HG02885 (cell line): ENCODE measurements around the gene CCDC66.
A peak's percentile ranks its signal among the peaks of the same experiment; 100 is the strongest.
"Not testable (repeated sequence)": the region's sequence is repeated elsewhere in the genome, so short reads cannot be mapped to it uniquely, and the experiment has no call there.

Source experiments
- ATAC-seq: cut with Tn5 transposase; IDR thresholded peaks from one replicate; pipeline ENCODE4 v1.9.1; 2021; ENCODE audit warnings: mild to moderate bottlenecking; ENCODE audit not compliant: unreplicated experiment, poor library complexity

Gene CCDC66

GRCh38 chr3:56556908-56557830 lies at the start of gene CCDC66:
Gene CCDC66, plus strand, starts transcription at chr3:56557175. Its CDS starts 68 bp downstream, at chr3:56557243.
- peak; percentile 100 for ATAC-seq

DNA sequence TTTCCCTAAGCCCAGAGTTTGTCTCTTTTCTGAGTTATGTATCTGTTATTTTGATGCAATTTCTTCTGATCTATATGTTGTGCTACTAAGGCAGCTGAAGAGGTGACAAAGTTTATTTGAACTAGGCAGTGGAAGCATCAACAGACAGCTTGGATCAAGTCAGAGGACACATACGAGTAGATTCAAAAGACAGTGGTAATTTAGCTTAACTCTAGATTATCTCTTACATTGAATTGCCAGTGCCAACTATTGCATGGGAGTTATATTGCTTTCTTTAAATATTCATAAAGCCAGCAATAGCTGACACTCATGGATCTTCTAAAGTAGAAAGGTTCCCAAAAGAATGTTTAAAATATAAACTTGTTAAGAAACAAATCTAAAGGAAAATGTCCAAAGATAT lies 37.3 kb upstream of the CCDC66 start:
- no peak for ATAC-seq

DNA sequence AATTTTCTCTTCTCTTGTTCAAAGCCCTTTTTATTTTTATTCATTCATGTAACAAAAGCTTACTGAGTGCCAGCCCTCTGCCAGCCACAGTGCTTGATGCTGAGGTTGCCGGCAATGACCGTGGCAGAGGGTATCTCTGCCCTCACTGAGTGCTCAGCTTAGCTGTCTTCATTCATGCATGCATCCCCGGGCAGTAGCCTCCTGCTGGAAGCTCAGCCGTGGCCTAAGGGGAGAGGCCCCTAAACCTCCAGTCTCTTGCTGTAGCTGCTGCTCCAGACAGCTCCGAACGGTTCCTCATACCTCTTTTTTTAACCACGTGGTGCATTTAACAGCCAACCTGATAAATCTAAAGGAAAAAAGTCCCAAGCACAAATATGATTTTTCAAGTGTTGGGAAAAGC lies 34.6 kb upstream of the CCDC66 start:
- ATAC-seq = no peak

DNA sequence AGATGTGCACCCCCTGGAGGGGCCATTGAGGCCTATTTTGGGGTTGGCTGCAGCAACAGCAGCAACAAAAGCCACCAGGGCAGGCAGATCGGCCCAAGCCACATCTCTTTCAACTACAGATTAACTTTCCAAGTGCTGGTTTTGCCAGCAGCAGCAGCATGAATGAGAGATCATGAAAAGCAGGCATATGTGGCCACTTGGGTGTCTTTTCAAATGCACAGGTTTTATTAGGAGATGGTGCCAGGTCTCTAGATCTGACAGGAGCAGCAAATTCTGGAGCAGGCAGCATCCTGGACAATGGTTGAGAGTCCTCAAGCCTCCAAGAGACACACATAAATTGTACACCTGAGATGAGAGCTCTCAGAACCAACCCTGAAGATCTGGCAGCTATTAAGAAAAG lies 31.7 kb upstream of the CCDC66 start:
- no peak for ATAC-seq

- no peak for ATAC-seq
These were observed 20.2 kb upstream of the CCDC66 start for GRCh38 chr3:56536735-56537134.

DNA sequence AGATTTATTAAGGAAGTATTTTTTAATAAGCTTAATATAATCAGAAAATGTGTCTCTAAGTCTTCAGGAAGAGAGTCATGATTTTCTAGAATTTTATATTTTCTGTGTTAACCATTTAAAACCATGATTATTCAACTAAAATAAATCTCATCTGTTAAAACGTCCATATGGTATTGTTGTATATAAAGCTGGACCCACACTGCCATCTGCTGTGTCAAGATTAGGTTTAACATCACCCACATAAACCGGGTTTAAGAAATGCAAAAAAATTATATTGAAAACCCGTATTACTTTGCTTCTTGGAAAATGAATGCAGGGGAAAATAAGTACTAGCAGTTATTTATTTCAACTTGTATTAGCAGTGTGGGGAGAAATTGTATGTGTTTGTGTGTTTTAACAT lies 9.5 kb upstream of the CCDC66 start:
- ATAC-seq = no peak

DNA sequence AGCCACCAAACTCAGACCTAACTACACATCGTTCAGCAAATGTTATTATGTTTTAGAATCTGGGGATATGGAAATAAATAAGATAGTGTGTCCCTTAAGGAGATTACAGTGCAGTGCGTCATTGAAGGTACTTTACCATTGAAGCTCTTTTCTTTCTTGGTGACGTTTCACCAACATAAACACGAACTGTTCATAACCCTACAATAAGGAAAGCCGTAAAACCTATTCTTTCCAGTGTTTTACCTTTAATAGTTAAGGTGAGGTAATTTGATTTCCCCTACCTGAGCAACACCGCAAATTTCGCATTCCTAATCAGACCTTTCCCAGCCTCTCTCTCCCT lies 826 bp downstream of the CCDC66 start:
- ATAC-seq = peak; percentile 15

DNA sequence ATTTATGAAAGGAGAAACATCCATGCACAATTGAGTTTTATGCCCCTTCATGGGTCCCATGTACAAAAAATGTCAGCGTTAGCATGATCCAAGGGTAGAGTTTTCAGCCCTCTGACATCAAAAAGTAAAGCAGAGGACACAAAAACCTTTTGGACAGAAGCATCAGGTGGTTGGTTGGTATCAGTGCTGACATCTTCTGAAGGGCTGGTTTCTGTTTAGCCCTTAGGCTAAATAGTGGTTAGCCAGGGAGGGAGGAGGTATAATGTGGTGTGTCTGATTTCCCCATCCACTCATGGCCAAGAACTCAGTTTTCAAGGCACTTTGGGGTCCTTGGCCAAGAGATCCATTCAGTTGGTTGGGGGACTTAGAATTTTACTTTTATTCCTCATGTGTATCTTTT lies 16.5 kb downstream of the CCDC66 start:
- ATAC-seq = no peak

DNA sequence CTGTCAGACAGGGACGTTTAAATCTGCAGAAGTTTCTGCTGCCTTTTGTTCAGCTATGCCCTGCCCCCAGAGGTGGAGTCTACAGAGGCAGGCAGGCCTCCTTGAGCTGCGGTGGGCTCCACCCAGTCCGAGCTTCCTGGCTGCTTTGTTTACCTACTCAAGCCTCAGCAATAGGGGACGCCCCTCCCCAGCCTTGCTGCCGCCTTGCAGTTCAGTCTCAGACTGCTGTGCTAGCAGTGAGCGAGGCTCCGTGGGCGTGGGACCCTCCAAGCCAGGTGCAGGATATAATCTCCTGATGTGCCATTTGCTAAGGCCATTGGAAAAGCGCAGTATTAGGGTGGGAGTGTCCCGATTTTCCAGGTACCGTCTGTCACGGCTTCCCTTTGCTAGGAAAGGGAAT lies 25.0 kb downstream of the CCDC66 start:
- not testable (repeated sequence) for ATAC-seq

DNA sequence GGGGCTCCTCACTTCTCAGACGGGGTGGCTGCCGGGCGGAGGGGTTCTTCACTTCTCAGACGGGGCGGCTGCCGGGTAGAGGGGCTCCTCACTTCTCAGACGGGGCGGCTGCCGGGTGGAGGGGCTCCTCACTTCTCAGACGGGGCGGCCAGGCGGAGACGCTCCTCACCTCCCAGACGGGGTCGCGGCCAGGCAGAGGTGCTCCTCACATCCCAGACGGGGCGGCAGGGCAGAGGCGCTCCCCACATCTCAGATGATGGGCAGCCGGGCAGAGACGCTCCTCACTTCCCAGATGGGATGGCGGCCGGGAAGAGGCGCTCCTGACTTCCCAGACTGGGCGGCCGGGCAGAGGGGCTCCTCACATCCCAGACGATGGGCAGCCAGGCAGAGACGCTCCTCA lies 27.3 kb downstream of the CCDC66 start:
- not testable (repeated sequence) for ATAC-seq

GRCh38 chr3:56590814-56591213 lies 33.8 kb downstream of the CCDC66 start:
- ATAC-seq = no peak

- ATAC-seq = no peak
These were observed 34.3 kb downstream of the CCDC66 start for GRCh38 chr3:56591262-56591661.

DNA sequence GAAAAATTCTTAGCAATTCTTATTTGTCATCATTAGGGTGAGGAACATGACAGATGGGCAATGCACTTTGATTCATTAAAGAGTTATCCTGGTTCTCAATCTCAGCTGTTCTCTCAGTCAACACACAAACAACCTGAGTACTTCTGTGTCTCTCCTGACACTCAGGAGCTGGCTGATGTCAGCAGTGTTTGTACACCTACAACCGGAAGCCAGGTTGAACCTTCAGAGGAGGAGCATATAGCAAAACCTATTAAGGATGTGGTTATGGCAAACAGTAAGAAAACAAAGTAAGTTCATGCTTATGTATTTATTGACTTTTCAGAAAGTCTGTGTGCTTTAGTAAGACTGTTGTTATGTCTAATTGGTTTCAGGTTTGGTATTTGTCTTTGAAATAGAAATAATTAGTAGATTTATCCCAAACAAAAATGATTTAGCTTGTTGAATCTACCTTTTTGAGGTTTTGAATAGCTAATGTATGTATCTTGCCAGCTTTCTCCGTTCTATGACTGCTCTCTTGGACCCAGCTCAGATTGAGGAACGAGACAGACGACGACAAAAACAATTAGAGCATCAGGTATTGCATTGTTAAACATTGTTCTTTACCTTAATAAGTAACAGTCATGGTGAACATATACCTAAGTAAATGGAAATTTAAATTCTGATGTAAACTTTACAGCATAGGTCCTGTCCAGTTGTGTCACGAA lies 36.6 kb downstream of the CCDC66 start:
- ATAC-seq = no peak

DNA sequence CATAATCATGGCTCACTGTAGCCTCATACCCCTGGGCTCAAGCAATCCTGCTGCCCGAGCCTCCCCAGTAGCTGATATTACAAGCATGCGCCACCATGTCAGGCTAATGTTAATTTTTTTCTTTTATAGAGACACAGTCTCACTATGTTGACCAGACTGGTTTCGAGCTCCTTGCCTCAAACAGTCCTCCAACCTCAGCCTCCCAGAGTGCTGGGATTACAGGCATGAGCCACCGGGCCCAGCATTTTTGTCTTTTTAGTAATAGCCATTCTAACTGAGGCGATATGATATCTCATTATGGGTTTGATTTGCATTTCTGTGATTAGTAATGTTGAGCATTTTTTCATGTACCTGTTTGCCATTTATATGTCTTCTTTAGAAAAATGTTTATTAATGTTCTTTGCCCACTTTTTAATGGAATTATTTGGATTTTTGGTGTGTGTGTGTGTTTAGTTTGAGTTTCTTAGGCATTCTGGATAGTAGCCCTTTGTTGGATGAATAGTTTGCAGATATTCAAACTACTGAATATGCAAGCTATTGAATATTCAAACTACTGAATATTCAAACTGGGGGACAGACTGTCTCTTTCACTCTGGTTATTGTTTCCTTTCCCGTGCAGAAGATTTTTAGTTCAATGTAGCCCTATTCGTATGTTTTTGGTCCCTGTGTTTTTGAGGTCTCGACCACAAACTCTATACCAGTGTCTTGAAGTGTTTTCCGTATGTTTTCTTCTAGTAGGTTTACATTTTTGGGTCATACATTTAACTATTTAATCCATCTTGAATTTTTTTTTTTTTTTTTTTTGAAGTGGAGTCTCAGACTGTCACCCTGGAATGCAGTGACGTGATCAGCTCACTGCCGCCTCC lies 39.2 kb downstream of the CCDC66 start:
- ATAC-seq = no peak

- ATAC-seq = not testable (repeated sequence)
These were observed 51.5 kb downstream of the CCDC66 start for GRCh38 chr3:56608479-56608878.

DNA sequence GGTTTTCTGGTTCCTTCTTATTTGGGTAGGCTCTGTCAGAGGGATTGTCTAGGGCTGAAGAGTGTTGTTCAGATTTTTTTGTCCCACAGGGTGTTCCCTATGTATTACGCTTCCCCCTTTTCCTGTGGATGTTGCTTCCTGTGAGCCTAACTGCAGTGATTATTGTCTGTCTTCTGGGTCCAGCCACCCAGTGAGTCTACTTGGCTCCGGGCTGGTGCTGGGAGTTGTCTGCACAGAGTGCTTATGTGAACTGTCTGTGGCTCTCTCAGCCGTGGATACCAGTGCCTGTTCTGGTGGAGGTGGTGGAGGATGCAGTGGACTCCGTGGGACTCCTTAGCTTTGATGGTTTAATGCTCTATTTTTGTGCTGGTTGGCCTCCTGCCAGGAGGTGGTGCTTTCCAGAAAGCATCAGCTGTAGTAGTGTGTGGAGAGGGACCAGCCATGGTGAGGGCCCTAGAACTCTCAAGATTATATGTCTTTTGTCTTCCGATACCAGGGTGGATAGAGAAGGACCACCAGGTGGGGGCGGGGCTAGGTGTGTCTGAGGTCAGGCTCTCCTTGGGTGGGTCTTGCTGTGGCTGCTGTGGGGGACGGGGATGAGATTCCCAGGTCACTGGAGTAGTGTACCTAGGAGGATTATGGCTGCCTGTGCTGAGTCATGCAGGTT lies 53.8 kb downstream of the CCDC66 start:
- no peak for ATAC-seq

GRCh38 chr3:56611364-56611763 lies 54.4 kb downstream of the CCDC66 start:
- no peak for ATAC-seq

DNA sequence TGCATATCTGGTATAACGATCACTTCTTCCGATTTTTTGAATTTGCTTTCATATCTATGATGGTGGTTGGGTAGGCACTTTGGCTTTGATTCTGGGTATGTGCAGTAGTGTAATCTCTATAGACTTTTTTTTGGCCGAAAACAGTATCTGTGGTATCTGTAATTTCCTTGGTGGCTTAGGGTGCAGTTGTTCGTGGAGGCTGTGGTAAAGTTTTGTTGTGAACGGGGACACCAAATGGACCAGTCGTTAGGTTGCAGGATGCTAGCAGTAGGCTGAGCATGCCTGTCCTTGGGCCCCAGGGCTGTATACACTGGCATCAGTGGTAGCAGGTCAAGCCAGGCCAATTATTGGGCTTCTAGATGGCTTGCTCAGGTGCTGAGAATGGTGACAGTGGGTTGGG lies 55.2 kb downstream of the CCDC66 start:
- no peak for ATAC-seq

DNA sequence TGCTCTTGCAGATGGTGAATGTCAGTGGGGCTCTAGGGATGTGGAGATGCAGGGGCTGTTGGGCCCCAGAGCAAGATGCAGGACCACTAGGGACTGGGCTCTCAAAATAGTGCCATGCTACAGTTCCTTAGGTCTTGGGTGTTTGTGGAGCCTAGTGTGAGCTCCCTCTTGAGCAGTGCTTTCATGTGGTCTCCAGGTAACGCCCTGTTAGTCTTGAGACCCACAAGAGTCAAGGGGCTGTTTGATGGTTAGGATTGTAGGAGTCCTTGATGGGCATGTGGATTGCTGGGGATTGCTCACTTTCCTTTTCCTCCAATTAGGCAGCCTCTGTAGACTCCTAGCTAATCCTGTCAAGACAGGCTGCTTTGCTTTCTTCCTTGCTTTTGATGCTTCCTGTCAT lies 56.0 kb downstream of the CCDC66 start:
- ATAC-seq = no peak

DNA sequence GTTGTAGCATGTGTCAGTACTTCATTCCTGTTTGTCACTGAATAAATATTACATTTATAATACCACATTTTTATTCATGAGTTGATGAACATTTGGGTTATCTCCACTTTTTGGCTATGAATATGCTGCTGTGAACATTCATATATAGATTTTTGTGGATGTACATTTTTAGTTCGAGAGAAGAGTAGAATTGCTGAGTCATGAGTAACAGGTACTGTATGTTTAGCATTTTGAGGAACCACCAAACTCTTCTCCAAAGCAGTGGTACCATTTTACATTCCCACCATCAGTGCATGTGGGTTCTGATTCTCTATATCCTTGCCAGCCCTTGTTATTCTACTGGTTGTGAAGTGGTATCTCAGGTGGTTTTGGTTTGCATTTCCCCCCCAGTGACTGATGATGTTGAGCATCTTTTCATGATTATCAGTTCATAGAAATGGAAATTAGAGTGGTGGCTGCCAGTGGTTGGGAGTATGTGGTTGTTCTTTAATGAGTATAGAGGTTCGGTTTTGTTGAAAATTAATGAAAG lies 59.6 kb downstream of the CCDC66 start:
- no peak for ATAC-seq
